Activated naive CD8-positive, alpha-beta T cell treated with anti-CD3 and anti-CD28 coated beads, Interleukin-2, amount 10 ng/mL, durations not matched to agents 7 days and 5 days (primary cell): Measurements from ENCODE around the gene CEP78. TPM values are rescaled to one million over a fixed set of nuclear protein-coding genes. Genes with fewer than 3 reads are reported as not detected.

Experiments
- ATAC-seq: fragments of 150-1000 bp; cut with Tn5 transposase; one replicate; pipeline ENCODE4 v1.10.0; 2021; ENCODE audit warnings: low read depth, moderate library complexity
- POLR2A ChIA-PET: fragments of 350-600 bp; sonication (Branson Sonifier 250); formaldehyde crosslinking; loops from one replicate; lab custom pipeline; 2021; ENCODE audit warnings: antibody characterized with exemption; lab: Charles Lee
- DNase-seq: peaks from one replicate; pipeline ENCODE4 v3.0.0; 2021
- H3K27ac Mint-ChIP-seq: one replicate; pipeline ENCODE4 v1.8.0; 2022; ENCODE audit warnings: mild to moderate bottlenecking, mixed read lengths
- H3K27me3 Mint-ChIP-seq: one replicate; pipeline ENCODE4 v1.8.0; 2022; ENCODE audit warnings: mild to moderate bottlenecking, moderate library complexity, mixed read lengths
- H3K36me3 Mint-ChIP-seq: one replicate; pipeline ENCODE4 v1.8.0; 2021; ENCODE audit warnings: mild to moderate bottlenecking, mixed read lengths
- H3K4me1 Mint-ChIP-seq: one replicate; pipeline ENCODE4 v1.8.0; 2021; ENCODE audit warnings: mixed read lengths
- H3K4me3 Mint-ChIP-seq: one replicate; pipeline ENCODE4 v1.8.0; 2022; ENCODE audit warnings: mild to moderate bottlenecking, moderate library complexity, mixed read lengths
- H3K9me3 Mint-ChIP-seq: one replicate; pipeline ENCODE4 v1.8.0; 2021; ENCODE audit warnings: mixed read lengths
- total RNA-seq, 2 experiments: library from RNA; stranded (reverse); gene quantifications; one replicate each; pipeline ENCODE4 v1.2.3, GENCODE V29; 2021

Gene CEP78
- total RNA-seq, 2 experiments from 2014 or later, result 48.9 to 54.8 TPM

GRCh38 chr9:78324682-78325081, 88.8 kb downstream of the CEP78 start:
- Mint-ChIP-seq H3K4me3 (no peak overlapping the region), H3K9me3 (no peaks in the 10 kb centered on the region), H3K36me3 (peaks cover 54% of the 10 kb centered on the region), H3K4me1 (peaks cover 11% of the 10 kb centered on the region), H3K27ac (no peak overlapping the region), H3K27me3 (no peaks in the 10 kb centered on the region)
- DNase-seq (no peak), ATAC-seq (no peak)
- POLR2A ChIA-PET, result interaction anchor here (0.7 kb wide), 2 partner anchors 28 to 88 kb away, joined by 3 read pairs; partner anchors contain the start of gene PSAT1

- Mint-ChIP-seq H3K27me3 (no peaks in the 10 kb centered on the region), H3K36me3 (peaks cover 53% of the 10 kb centered on the region), H3K4me3 (no peak overlapping the region), H3K9me3 (no peaks in the 10 kb centered on the region), H3K4me1 (peaks cover 15% of the 10 kb centered on the region), H3K27ac (peak overlapping the region; percentile 51)
- ATAC-seq (no peak), DNase-seq (no peak)
- POLR2A ChIA-PET, result no interaction called here
These were observed 89.5 kb downstream of the CEP78 start for GRCh38 chr9:78325343-78325742.

GRCh38 chr9:78325846-78326360, 90.0 kb downstream of the CEP78 start:
- DNase-seq (no peak), ATAC-seq (no peak)
- H3K4me3 Mint-ChIP-seq, result no peak overlapping the region
- no peaks in the 10 kb centered on the region for H3K9me3 Mint-ChIP-seq
- H3K27me3 Mint-ChIP-seq, result no peaks in the 10 kb centered on the region
- H3K27ac Mint-ChIP-seq, result peak overlapping the region; percentile 2
- peaks cover 20% of the 10 kb centered on the region for H3K4me1 Mint-ChIP-seq
- POLR2A ChIA-PET, result no interaction called here
- peaks cover 51% of the 10 kb centered on the region for H3K36me3 Mint-ChIP-seq

GRCh38 chr9:78326564-78326963, 90.7 kb downstream of the CEP78 start:
- DNase-seq, result no peak
- no peaks in the 10 kb centered on the region for H3K27me3 Mint-ChIP-seq
- peaks cover 22% of the 10 kb centered on the region for H3K4me1 Mint-ChIP-seq
- H3K4me3 Mint-ChIP-seq, result no peak overlapping the region
- no peaks in the 10 kb centered on the region for H3K9me3 Mint-ChIP-seq
- peaks cover 54% of the 10 kb centered on the region for H3K36me3 Mint-ChIP-seq
- no peak overlapping the region for H3K27ac Mint-ChIP-seq
- POLR2A ChIA-PET, result interaction anchor here (0.7 kb wide), 1 partner anchor 170 kb away, joined by 3 read pairs; no protein-coding TSS in a partner anchor
- no peak for ATAC-seq

Other genes starting within 250 kb of the CEP78 start
- gene GNAQ, start 204.3 kb upstream of the CEP78 start, total RNA-seq, result 10 to 100 TPM; 25.5 to 30.4 TPM
- 10 to 100 TPM; 71.9 to 78.9 TPM for gene PSAT1, start 61.0 kb downstream of the CEP78 start, total RNA-seq